Osteoblast (primary cell): ENCODE results near the gene COX6B2. TPM values are rescaled to one million over a fixed set of nuclear protein-coding genes. Genes with fewer than 3 reads are reported as not detected.

ENCODE experiments used
- DNase-seq: peaks from one replicate; pipeline ENCODE4 v3.0.0; 2011; ENCODE audit warnings: low spot score, mixed read lengths; ENCODE audit not compliant: insufficient read length; ENCODE audit errors: missing footprints
- H2AFZ ChIP-seq: 2 replicates; pipeline ENCODE4 v1.6.0; 2011; ENCODE audit warnings: mild to moderate bottlenecking, low read length
- H3K27ac ChIP-seq: 2 replicates; pipeline ENCODE4 v1.5.1; 2011; ENCODE audit warnings: mild to moderate bottlenecking, low read depth, low read length, moderate library complexity
- H3K27me3 ChIP-seq: 2 replicates; pipeline ENCODE4 v1.6.0; 2012; ENCODE audit warnings: mild to moderate bottlenecking, control low read depth, inconsistent platforms, low read length, moderate library complexity; ENCODE audit not compliant: insufficient read depth
- H3K36me3 ChIP-seq: 2 replicates; pipeline ENCODE4 v1.5.1; 2011; ENCODE audit warnings: mild to moderate bottlenecking, low read length, control low read depth, moderate library complexity; ENCODE audit not compliant: insufficient read depth
- H3K4me1 ChIP-seq: 2 replicates; pipeline ENCODE4 v1.5.1; 2011; ENCODE audit warnings: mild to moderate bottlenecking, low read length, control low read depth, moderate library complexity; ENCODE audit not compliant: insufficient read depth
- H3K4me2 ChIP-seq: 2 replicates; pipeline ENCODE4 v1.6.0; 2011; ENCODE audit warnings: mild to moderate bottlenecking, low read length; ENCODE audit not compliant: insufficient read depth
- H3K4me3 ChIP-seq: fragments of 200-600 bp; sonication (generic); 3 replicates; pipeline ENCODE4 v1.5.1; 2012; ENCODE audit warnings: mild to moderate bottlenecking, low read length, inconsistent platforms; ENCODE audit not compliant: insufficient read depth
- H3K79me2 ChIP-seq: 2 replicates; pipeline ENCODE4 v1.6.0; 2012; ENCODE audit warnings: mild to moderate bottlenecking, low read length, control low read depth, inconsistent platforms; ENCODE audit not compliant: insufficient read depth
- H3K9me3 ChIP-seq: 2 replicates; pipeline ENCODE4 v1.5.1; 2011; ENCODE audit warnings: low read depth, low read length, control low read depth
- H4K20me1 ChIP-seq: 2 replicates; pipeline ENCODE4 v1.6.0; 2012; ENCODE audit warnings: mild to moderate bottlenecking, low read length, control low read depth; ENCODE audit not compliant: insufficient read depth
- CTCF ChIP-seq: IDR thresholded peaks from 2 replicates; pipeline ENCODE4 v1.5.1; 2011; ENCODE audit warnings: mild to moderate bottlenecking, low read depth, low read length, moderate library complexity; ENCODE audit errors: extremely low read depth
- total RNA-seq: library from RNA; depleted of rRNA; stranded (reverse); fragments of >200 nt; gene quantifications from 2 replicates; pipeline ENCODE4 v1.2.3, GENCODE V29; 2012

The COX6B2 gene
- total RNA-seq, 1 donor, result not detected

- Histone ChIP-seq H2AFZ (no peak overlapping the region), H3K4me1 (peaks cover 1% of the 10 kb centered on the region), H3K27ac (no peak overlapping the region), H3K4me3 (no peak overlapping the region), H3K27me3 (no peaks in the 10 kb centered on the region), H3K4me2 (no peak overlapping the region), H3K79me2 (no peaks in the 10 kb centered on the region), H3K9me3 (no peaks in the 10 kb centered on the region), H3K36me3 (no peaks in the 10 kb centered on the region), H4K20me1 (no peaks in the 10 kb centered on the region)
- TF ChIP-seq CTCF, result no peak
- peak; percentile 36 for DNase-seq
Observed at GRCh38 chr19:55322204-55322885, 32.2 kb downstream of the COX6B2 start.

GRCh38 chr19:55321466-55322137, 32.9 kb downstream of the COX6B2 start:
- DNase-seq, result peak; percentile 17
- no peaks in the 10 kb centered on the region for H3K36me3 ChIP-seq
- no peaks in the 10 kb centered on the region for H3K79me2 ChIP-seq
- no peaks in the 10 kb centered on the region for H3K27me3 ChIP-seq
- H3K4me3 ChIP-seq, result no peak overlapping the region
- no peaks in the 10 kb centered on the region for H3K9me3 ChIP-seq
- no peak overlapping the region for H2AFZ ChIP-seq
- no peak overlapping the region for H3K4me2 ChIP-seq
- H3K27ac ChIP-seq, result no peak overlapping the region
- no peak for TF ChIP-seq CTCF
- no peaks in the 10 kb centered on the region for H3K4me1 ChIP-seq
- no peaks in the 10 kb centered on the region for H4K20me1 ChIP-seq

- H3K9me3 ChIP-seq, result no peaks in the 10 kb centered on the region
- no peak overlapping the region for H3K4me2 ChIP-seq
- H3K4me1 ChIP-seq, result no peaks in the 10 kb centered on the region
- H2AFZ ChIP-seq, result no peak overlapping the region
- no peaks in the 10 kb centered on the region for H3K36me3 ChIP-seq
- TF ChIP-seq CTCF, result no peak
- DNase-seq, result peak; percentile 68
- H3K4me3 ChIP-seq, result no peak overlapping the region
- H3K27me3 ChIP-seq, result no peaks in the 10 kb centered on the region
- no peaks in the 10 kb centered on the region for H3K79me2 ChIP-seq
- H3K27ac ChIP-seq, result no peak overlapping the region
- no peaks in the 10 kb centered on the region for H4K20me1 ChIP-seq
Observed at GRCh38 chr19:55320844-55321419, 33.6 kb downstream of the COX6B2 start.

GRCh38 chr19:55319785-55320184, 34.7 kb downstream of the COX6B2 start:
- Histone ChIP-seq H3K79me2 (no peaks in the 10 kb centered on the region), H3K27me3 (no peaks in the 10 kb centered on the region), H3K9me3 (no peaks in the 10 kb centered on the region), H3K4me1 (no peaks in the 10 kb centered on the region), H3K4me3 (no peak overlapping the region), H3K36me3 (no peaks in the 10 kb centered on the region), H4K20me1 (no peaks in the 10 kb centered on the region), H2AFZ (peak overlapping the region; percentile 53), H3K27ac (no peak overlapping the region), H3K4me2 (no peak overlapping the region)
- TF ChIP-seq CTCF, result no peak
- peak; percentile 95 for DNase-seq
